NCI-H226 (cell line): ENCODE data around the gene CELF2.

Source experiments
- DNase-seq: peaks from one replicate; pipeline ENCODE4 v3.0.0-alpha.2; 2015

CELF2 gene

DNA sequence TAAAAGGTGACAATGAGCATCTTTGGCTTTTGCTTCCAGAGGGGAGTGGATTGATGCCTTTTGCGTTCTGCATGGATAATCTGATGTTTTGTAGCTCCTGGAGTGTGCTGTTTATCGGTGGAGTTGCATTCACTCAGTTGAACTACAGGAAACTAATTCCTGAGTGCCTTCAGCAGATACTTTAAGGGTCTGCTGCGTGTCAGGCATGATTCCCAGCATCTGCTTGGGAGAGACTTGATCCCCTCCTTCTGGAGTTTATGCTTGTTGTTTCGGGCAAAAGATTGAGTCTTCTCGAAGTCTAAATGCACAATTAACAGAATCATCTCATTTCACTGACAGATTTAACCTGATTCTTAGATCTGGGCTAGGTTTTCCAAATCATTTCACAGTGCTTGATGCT is 46.2 kb downstream of the CELF2 start:
- DNase-seq: no peak

DNA sequence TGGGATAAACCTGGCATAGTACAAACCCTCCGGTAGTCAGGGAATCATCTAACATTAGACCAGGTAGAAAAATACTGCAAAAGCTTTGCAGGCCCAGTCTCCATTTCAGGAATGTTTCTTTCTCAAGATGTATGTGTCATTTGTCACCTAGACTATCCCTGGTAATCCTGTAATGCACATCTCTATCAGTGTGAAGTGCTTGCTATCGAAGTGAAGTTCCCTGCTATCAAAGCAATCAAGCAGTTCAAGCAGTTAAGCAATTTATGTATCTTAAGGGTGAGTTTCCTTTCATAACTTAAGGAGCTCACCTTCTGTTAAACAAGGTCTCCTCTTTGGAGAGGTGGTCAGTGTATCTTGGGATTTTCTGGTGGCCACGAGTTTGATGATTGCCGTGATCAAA is 47.2 kb downstream of the CELF2 start:
- DNase-seq: no peak

DNA sequence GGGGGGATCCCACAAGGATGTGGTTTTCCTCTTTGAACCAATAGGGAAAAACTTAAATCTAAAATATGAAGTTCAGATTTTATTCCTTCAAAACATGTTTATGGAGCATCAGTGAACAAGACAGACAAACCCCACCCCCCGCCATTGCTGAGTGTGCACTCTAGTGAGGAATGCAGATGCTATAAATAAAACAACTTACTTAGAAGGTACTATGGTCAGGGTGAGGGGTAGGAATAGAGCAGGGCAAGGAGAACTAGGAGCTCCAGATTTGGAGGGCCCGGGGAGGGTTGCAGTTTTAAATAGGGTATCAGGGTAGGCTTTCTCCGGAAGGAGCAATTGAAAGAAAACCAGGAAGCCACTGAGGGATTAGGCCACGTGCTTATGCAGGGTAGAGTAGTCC is 47.9 kb downstream of the CELF2 start:
- DNase-seq: no peak

DNA sequence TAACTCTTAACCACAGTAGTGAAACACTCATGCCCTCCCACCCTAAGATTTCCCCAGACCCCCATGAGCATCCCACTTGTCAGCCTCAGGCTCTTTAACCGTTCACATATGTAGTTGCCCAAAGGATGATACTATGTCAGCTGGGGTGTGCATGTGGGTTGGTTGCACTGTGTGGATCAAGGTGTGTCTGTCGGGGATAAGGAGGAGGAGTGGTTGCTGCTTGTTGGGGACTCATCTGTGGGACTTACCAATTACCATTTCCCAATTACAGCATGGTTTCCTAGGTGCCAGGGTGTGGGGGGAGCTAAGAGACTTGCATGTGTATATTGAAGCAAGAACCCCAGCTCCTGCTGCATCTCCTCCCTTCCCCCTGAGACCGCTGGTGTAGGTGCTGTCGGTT is 48.8 kb downstream of the CELF2 start:
- DNase-seq: no peak

DNA sequence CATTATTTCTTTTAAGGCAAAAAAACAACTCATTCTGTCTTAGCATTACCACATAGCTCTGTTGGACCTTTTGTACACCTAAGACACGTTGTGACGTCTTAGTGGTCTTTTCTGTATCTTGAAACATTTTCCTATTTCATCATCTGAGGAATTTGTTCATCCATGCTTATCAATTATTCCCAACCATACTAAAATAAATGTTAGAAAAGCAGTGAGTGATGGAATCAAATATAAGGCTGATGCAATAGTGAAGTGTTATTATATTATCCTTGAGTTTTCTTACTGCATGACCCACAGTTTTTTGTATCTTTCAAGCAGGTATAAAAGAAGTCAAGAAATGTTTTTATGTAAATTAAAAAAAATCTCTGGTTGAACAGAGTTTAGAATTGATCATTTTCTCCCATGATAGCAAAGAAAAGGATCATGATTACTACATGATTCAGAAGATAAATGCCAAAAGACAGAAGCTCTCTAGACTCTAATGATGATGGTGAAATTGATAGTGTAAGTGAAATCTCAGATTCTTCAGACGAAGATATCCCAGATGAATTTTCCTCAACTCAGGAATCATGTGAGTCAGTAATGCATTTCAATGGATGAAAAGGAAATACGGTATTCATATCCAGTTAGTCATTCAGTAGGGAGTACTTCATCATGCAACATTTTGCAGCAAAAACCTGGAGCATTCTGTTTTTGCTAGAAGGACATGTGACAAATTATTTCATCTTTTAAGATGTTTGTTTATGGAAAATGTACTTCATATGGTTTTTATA is 51.4 kb downstream of the CELF2 start:
- peak; percentile 53 for DNase-seq

DNA sequence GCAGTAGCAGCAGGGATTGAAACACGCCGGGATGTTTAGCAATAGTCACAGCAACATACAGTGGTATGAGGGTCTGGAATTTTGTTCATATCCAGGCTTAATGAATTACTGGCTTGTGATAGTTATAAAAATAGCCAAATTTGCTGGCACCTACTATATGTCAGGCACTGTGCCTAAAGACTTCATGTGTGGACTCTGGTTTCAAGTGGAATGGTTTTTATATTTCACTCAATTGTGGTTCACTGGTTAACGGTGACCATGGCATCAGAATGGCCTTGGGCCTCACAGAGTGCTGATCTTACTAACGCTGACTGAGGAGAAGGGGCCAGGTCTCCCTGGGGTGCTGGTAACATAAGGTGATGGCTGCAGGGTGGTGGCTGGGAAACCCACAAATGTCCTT is 55.7 kb downstream of the CELF2 start:
- DNase-seq: no peak

DNA sequence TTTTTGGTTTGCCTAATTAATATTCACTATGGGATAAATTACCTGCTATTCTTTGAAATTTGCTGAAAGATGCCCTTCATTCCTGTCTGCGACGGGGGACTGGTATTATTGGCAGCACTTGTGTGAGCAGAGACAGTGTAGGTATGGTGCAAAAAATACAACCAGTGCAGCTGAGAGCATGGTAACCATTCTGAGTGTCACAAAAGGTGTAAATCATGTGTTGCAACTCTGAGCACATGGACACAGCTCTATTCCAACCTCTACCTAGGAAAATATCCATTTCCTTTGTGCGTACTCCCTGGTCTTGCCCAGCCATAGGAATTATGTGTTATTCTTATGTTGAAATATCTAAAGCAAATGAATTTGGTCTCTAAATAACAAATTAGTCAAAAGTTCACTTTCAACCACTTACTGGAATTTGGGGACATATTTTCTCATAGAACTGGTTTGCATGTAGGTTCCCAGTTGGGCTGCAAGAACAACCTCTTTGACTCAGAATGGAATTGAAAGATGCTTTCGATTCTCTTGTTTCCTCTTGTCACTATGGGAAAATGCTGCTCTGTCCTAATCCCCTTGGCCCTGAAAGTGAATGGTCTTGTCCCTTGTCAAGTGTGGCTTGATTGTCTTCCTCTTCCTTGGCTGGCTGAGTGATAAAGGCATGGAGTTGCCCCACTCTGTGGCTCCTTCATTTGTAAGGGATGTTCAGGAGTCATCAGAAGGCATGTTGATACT is 57.0 kb downstream of the CELF2 start:
- DNase-seq: no peak

DNA sequence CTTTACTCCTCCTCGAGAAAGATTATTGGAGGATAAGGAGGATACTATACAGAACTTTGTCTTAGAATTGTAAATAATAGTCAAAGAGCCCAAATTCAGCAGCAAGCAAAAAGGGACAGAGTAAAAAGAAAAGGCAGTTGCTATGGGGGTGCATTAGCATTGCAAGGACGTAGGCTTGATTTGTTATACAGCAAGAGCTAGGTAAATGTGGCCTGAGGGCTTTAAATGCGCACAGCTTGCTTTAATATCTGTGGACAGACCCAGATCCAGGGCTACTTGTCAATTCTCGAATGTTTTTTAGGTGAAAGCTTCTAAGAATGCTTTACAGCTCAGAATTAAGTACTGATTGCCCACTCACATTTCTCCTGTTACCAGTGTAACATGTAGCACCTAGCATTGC is 58.5 kb downstream of the CELF2 start:
- no peak for DNase-seq

DNA sequence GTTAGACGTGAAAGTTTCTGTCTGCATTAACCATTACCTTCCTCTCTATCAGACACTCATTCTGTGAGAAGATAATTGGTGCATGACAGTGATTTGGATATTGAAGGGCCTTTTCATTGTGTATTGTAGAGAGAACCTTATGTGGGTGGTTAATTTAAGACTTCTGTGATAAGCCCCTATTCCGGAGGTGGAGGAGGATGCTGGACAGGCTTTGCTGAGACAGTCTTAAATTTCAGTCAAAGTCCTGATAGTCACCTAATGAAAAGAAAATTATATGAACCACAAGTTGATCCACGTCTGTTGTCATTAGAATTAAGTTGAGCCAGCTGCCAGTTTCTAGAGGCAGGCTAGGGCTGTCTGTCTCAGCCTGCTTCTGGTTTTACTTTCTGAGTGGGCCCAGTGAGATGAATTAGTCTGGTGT is 62.9 kb downstream of the CELF2 start:
- no peak for DNase-seq

DNA sequence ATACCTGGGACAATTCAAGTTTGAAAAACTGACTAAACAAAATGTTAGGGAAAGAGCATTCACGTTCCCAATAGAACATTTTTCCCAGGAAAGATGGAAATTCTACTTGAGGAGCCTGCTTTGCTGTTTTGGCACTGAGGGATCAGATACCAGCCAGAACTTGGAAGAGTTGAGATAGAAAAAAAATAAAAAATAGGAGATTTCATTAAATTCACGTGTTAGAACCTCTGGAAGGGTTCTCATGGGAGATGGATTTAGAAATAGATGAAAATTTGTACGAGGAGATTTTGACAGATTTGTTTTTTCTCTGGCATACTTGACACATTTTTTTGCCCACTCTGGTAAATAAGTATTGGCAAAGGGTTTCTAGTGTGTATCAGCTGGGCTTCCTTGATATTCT is 63.7 kb downstream of the CELF2 start:
- DNase-seq: no peak

DNA sequence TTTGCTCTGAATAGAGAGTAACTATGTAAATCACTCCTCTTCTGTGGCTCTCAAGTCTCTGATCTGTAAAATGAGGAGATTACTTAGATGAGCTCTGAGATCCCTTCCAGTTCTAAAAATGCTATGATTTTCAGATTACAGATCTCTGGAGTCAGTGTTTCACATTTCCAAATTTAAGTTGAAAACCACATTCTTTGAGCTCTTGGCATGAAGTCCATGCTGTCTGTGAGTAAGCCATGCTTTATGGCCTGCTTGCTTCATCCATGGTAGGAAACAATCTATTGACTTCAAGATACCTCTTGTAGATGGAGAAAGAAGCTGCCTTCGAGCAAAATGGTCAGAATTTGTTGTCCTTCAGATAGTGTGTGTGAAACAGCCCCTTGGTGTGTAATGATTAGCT is 64.9 kb downstream of the CELF2 start:
- DNase-seq: peak; percentile 19

DNA sequence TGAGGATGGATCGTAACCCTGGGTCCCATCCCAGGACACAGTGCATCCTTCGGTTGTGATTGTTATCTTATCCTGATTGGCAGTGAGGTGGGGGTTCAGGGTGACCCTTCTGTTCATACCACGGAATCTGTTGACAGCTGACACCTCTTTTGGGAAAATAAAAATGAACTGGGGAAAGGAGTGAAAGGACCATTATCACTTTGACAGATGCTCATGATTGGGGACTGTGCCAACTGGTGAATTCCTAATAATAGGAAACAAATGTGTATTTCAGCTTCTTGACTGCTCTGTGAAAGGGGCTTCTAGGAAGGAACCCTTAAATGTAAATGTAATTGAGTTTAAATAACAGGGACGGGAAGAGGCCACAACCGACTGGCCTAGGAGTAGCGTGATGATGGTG is 65.4 kb downstream of the CELF2 start:
- no peak for DNase-seq

DNA sequence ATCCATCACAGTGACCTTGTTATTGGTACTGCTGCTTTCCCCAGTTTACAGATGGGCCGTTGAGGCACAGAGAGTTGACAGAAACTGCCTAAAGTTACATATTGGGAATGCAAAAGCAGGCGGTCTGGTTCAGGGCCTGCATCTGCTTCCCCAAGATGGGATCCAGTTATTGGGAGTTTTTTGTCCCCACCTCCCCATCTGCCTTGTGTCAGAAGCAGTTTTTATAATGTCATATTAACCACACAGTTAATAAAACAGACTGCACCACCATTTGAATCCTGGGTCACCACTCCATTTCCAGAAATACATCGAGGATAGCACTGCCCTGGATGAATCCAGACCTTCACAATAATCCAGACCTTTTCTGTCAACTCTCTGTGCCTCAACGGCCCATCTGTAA is 67.9 kb downstream of the CELF2 start:
- DNase-seq: no peak

DNA sequence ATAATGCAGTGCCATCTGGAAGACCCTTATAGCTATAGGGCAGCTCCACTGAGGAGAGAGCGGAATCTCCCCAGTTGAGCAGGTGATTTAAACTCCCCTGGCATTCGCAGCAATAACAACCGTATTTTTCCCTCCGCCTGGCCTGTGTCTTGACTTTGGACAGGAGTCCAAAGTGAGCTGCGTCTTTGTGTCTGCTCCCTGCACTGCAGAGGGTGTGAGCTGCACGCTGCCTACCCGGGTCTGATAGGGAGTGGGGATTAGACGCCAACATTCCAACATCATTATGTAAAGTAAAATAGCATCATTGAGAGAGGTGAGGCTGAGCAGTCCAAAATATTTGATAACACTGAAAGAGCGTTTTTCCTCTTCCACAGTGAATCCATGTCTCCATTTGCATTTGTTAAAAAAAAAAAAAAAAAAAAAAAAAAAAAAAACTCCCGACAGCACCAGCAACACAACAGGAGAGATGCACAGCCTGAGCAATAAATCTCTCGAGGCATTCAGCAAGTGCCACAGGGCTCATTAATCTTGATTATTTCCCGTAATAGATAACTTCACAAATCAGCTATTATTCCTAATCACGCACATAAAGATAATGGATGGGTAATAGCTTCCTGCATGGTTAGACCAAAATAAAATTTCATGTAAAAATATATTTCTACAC is 68.6 kb downstream of the CELF2 start:
- DNase-seq: peak; percentile 88

DNA sequence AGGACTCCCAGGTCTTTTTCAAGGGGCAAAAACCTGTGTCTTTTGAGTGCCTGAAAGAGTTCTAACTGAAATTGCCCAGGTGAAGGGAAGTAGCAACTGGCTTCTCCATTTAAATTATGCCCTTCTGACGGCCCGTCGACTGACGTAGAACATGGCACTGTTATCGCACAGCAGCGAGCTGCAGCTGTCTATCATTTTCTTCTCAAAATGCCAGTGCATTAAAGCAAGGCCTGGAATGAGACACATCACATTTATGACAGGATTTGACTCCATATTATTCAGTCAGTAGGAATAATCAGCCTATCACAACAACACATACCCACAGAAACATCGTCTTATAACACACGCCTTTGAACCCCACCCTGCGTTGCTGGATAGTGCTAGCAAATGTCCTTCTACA is 69.7 kb downstream of the CELF2 start:
- no peak for DNase-seq

DNA sequence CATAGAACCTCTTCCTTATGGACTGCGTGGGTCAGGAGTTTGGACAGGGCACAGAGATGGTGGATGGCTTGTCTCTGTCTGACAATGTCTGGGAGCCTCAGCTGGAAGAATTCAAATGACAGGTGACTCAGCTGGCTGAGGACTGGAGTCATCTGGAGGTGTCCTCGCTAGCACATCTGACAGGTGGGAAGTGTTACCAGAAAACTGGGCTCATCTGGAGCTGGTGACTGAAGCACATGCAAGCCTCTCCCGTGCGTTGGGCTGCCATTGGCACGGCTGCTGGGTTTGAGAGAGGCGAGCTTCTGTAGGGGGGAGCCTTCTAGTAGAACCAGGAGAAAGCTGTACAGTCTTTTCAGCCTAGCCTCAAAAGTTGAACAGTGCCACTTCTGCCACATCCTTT is 71.0 kb downstream of the CELF2 start:
- no peak for DNase-seq

DNA sequence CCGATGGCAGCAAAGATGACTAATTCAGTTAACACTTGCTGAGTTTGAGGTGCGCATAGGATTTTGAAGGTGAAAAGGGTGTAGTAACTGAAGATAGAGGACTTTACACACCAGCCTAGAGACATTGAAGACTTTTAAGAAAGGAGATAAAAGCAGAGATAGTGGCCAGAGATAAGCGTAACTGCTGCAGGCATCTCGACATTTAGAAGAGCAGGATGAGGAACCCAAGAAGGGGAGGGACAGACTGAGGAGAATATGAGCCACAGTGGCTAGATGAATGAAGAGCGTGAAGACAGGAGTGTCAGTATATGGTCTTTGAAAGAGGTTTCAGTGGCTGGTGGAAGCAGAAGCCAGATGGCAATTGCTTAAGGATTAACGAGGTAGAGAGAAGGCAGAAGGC is 71.6 kb downstream of the CELF2 start:
- no peak for DNase-seq

DNA sequence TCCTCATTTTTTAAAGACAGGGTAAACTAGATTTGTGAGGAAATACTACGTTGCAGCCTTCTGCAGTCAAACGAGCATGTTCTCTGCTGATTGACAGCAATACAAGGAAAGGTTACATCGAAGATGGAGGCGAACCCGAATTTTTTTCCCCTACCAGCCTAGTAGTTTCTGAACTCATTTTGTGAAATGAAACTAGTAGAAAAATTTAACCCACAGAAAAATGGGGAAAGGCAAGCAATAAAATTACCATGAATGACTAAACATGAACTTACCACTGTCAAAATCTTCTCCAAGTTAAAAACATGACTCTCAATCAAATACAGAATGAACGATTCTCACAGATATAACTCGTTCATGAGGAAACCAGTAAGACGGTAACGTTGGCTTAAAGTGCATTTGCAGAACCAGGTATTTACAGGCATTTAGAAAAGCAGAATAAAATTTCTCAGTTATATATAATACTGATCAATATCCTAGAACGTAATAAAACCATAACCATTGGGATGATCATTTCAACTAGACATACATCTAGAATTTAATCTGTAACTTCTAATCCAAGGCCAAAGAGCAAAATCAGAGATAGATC is 73.9 kb downstream of the CELF2 start:
- DNase-seq: no peak

DNA sequence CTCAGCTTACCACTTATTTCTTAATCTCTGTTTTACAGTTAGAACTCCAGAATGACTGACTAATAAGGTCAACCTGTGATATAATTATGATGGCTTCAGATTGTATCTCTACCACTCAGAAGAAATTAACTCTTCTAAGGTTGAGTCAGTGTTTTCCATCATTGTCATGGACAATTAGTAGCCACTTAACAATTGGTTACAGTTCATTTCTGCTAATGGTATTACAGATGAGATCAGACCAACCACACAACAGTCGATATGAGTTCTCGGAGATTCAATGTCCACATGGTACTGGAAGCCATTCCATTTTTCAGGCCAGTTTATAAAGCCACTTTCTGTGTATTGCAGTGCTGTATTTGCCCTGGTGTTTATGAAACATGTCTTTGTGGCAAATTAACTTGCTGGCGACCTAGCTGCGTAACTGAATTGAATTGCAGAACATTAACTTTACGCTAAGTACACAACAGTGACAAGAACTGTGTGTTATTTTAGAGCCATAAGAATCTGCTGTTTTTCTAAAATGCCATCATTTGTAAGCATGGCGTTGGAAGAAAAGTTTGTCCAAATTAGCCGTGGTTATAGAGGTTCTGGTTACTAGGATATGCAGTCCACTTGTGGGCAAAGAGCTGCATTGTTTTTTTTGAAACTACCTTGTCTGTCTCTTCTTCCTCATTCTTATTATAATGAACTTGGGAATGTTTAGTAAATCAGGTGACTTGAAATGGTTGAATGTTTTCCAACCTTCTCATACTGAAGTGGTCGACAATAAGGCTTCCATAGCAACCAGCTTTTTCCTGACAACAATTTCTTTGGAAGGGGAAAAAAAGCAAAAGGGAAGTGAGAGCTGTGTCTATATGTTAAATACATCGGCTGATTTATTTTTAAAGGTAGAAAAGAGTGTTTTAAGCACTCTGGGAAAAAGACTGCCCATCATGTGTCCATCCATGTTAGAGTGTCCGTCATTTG is 76.4 kb downstream of the CELF2 start:
- DNase-seq: no peak

DNA sequence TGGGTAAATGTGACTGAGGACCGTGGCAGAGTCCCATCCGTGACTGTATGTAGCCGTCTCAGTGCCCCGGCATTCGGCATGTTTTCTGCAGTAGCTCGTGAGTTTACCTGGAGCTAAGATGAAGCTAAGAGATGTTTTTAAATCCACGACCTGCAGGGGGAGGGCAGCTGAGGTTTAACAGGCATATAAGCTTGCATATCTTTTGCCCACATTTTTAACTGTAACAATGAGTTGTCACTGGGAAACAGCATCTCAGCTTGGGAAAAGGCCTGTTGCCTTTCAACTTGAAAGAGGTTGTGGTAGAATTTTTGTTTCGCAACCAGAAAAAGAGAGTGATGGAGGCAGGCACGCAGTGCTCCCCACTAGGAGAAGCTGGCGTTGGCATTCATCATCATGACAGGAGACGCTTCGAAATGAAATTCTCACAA is 77.7 kb downstream of the CELF2 start:
- DNase-seq: peak; percentile 92

DNA sequence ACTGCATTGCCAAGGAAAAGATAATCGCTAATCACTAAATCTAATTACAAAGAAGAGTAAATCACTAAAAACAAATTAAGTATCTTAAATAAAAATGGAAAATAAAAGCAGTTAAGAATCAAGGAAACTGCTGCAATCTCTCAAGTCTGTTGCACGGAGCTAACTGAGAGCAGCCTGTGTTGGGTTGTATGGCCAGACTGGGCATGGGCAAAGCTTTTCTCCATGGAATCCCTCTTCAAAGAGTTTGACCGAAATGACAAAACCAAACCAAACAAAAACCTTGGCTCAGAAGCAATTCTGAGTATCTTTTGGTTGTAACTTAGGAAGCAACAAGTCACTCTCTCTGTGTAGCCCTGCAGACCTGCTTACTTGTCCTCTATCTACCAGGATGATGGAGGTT is 78.8 kb downstream of the CELF2 start:
- DNase-seq: no peak

DNA sequence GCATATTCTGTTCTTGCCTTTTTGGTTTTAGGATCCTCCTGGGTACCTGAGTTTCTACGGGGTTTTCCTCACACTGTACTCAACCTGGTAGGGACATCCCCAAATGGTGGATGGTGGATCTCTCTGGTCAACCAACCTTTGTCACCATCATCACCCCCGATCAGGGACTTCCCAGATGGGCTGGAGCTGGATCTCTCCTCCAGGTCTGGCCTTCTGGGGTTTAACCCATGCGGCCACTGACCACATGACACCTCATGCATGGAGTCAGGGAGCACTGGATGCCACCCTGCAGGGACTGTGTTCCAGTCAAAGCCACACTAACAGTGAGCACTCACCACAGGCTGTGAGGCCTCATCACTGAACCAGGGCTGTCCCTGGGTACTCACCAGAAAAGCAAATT is 80.0 kb downstream of the CELF2 start:
- no peak for DNase-seq

DNA sequence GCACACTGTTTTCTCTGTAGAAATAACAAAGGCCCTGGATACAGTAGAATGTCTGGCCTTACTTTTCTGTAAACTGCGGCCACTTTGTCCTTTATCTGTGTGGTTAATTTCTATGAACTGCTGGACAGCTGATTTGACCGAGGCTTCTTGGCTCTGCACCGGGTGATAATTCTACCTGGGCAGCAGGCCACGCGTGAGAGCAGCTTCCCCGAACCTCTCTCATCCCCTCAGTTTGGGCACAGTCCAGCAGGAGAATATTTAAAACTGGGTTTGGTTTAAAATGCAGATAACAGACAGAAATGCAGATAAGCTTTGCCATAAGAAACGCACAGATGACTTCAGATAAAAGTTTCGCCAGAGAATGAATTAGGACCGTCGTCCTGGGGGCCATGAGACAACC is 81.0 kb downstream of the CELF2 start:
- peak; percentile 12 for DNase-seq
